WTC11 (cell line): ENCODE results near the gene PDE3B. TPM values are rescaled to one million over a fixed set of nuclear protein-coding genes. Genes with fewer than 3 reads are reported as not detected.

Source experiments
- ATAC-seq: fragments of 200-7000 bp; cut with Tn5 transposase; 2 replicates; pipeline ENCODE4 v1.10.0; 2021; ENCODE audit warnings: mild to moderate bottlenecking, moderate library complexity
- CTCF ChIA-PET: fragments of 300-600 bp; sonication (Branson Sonifier 250); formaldehyde crosslinking; loops from one replicate; lab custom pipeline; 2021; ENCODE audit warnings: antibody characterized with exemption; lab: Charles Lee
- POLR2A ChIA-PET: fragments of 350-600 bp; sonication (Branson Sonifier 250); formaldehyde crosslinking; loops from one replicate; lab custom pipeline; 2021; ENCODE audit warnings: antibody characterized with exemption; lab: Charles Lee
- DNase-seq: peaks from one replicate; pipeline ENCODE4 v3.0.0; 2021; ENCODE audit warnings: low spot score
- H3K27ac Mint-ChIP-seq: 2 replicates; pipeline ENCODE4 v1.8.0; 2021; ENCODE audit warnings: mixed read lengths
- H3K27me3 Mint-ChIP-seq: 2 replicates; pipeline ENCODE4 v1.8.0; 2021; ENCODE audit warnings: low read depth, mild to moderate bottlenecking, moderate library complexity, mixed read lengths
- H3K36me3 Mint-ChIP-seq: 2 replicates; pipeline ENCODE4 v1.8.0; 2021; ENCODE audit warnings: mixed read lengths
- H3K4me1 Mint-ChIP-seq: 2 replicates; pipeline ENCODE4 v1.8.0; 2022; ENCODE audit warnings: mixed read lengths
- H3K4me3 Mint-ChIP-seq: 2 replicates; pipeline ENCODE4 v1.8.0; 2021; ENCODE audit warnings: mild to moderate bottlenecking, moderate library complexity, mixed read lengths
- H3K9me3 Mint-ChIP-seq: 2 replicates; pipeline ENCODE4 v1.8.0; 2021; ENCODE audit warnings: mixed read lengths
- AR ChIP-seq: fragments of 250-450 bp; sonication (Bioruptor Pico); IDR thresholded peaks from 2 replicates; pipeline ENCODE4 v1.9.0; 2021; ENCODE audit warnings: mild to moderate bottlenecking
- ATF6 ChIP-seq: sonication (generic); formaldehyde crosslinking; IDR thresholded peaks from 2 replicates; pipeline ENCODE4 v1.8.1; 2023; ENCODE audit warnings: mild to moderate bottlenecking, missing genetic modification reagents
- E2F1 ChIP-seq: sonication (generic); formaldehyde crosslinking; IDR thresholded peaks from 2 replicates; pipeline ENCODE4 v1.8.0; 2022; ENCODE audit warnings: mild to moderate bottlenecking, missing genetic modification reagents
- FOXK1 ChIP-seq: sonication (generic); formaldehyde crosslinking; IDR thresholded peaks from 2 replicates; pipeline ENCODE4 v1.8.0; 2022; ENCODE audit warnings: mild to moderate bottlenecking, moderate library complexity, missing genetic modification reagents
- FOXP4 ChIP-seq: sonication (generic); formaldehyde crosslinking; IDR thresholded peaks from 2 replicates; pipeline ENCODE4 v1.8.0; 2022; ENCODE audit warnings: mild to moderate bottlenecking, missing genetic modification reagents
- KAT7 ChIP-seq: sonication (generic); formaldehyde crosslinking; IDR thresholded peaks from 2 replicates; pipeline ENCODE4 v1.8.1; 2023; ENCODE audit warnings: missing genetic modification reagents, mild to moderate bottlenecking, borderline replicate concordance
- NFE2L1 ChIP-seq: sonication (generic); formaldehyde crosslinking; IDR thresholded peaks from 2 replicates; pipeline ENCODE4 v1.8.1; 2023; ENCODE audit warnings: missing genetic modification reagents
- NR2C2 ChIP-seq: sonication (generic); formaldehyde crosslinking; IDR thresholded peaks from 2 replicates; pipeline ENCODE4 v1.8.0; 2022; ENCODE audit warnings: mild to moderate bottlenecking, missing genetic modification reagents
- SMAD4 ChIP-seq: sonication (generic); formaldehyde crosslinking; IDR thresholded peaks from 2 replicates; pipeline ENCODE4 v1.8.0; 2022; ENCODE audit warnings: mild to moderate bottlenecking, missing genetic modification reagents
- USF1 ChIP-seq: sonication (generic); formaldehyde crosslinking; IDR thresholded peaks from 2 replicates; pipeline ENCODE4 v1.8.0; 2022; ENCODE audit warnings: mild to moderate bottlenecking, missing genetic modification reagents
- ZBTB21 ChIP-seq: sonication (generic); formaldehyde crosslinking; IDR thresholded peaks from 2 replicates; pipeline ENCODE4 v1.8.1; 2023; ENCODE audit warnings: mild to moderate bottlenecking, missing genetic modification reagents, borderline replicate concordance
- ZNF396 ChIP-seq: fragments of 250-450 bp; sonication (Bioruptor Pico); IDR thresholded peaks from 2 replicates; pipeline ENCODE4 v1.8.0; 2021; ENCODE audit warnings: mild to moderate bottlenecking, moderate library complexity, borderline replicate concordance
- total RNA-seq: library from RNA; stranded (reverse); gene quantifications from 3 replicates; pipeline ENCODE4 v1.2.3, GENCODE V29; 2021
- TF ChIP-seq, protein P1 (sequence below): sonication (generic); formaldehyde crosslinking; IDR thresholded peaks from 2 replicates; pipeline ENCODE4 v1.8.1; 2022; ENCODE audit warnings: mild to moderate bottlenecking, missing genetic modification reagents, moderate library complexity, borderline replicate concordance
- TF ChIP-seq, protein P2 (sequence below): sonication (generic); formaldehyde crosslinking; IDR thresholded peaks from 2 replicates; pipeline ENCODE4 v1.8.1; 2022; ENCODE audit warnings: missing genetic modification reagents, borderline replicate concordance
- TF ChIP-seq, protein P3 (sequence below): sonication (generic); formaldehyde crosslinking; IDR thresholded peaks from 2 replicates; pipeline ENCODE4 v1.8.0; 2022; ENCODE audit warnings: missing genetic modification reagents

The PDE3B gene
- total RNA-seq, 1 experiment from 2014 or later = 9.6 TPM

DNA sequence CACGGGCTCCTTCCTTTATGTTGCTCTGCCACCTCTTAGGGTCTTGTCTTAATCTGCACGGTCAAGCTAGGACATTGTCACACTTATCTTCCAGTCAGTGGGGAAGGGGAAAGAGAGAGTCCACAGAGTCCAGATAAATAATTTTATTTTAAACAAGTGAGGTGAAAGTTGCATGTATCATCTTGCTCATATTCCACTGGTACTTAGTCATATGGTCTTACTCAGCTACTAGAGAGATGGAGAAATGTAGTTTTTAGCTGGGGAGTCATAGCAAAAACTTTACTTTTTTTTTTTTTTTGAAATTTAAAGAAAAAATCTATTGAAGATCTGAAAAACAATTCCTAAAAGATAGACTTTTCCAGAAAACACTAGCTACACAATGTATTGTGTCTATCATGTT, 29.0 kb downstream of the PDE3B start (continued):
- TF ChIP-seq, protein P1, sequence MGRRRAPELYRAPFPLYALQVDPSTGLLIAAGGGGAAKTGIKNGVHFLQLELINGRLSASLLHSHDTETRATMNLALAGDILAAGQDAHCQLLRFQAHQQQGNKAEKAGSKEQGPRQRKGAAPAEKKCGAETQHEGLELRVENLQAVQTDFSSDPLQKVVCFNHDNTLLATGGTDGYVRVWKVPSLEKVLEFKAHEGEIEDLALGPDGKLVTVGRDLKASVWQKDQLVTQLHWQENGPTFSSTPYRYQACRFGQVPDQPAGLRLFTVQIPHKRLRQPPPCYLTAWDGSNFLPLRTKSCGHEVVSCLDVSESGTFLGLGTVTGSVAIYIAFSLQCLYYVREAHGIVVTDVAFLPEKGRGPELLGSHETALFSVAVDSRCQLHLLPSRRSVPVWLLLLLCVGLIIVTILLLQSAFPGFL (CRISPR knock-in tag) = no peak
- TF ChIP-seq AR (CRISPR knock-in tag) (no peak), E2F1 (CRISPR knock-in tag) (no peak), NR2C2 (CRISPR knock-in tag) (no peak), FOXP4 (CRISPR knock-in tag) (no peak), FOXK1 (CRISPR knock-in tag) (no peak), ATF6 (no peak), SMAD4 (no peak), NFE2L1 (CRISPR knock-in tag) (no peak)
- TF ChIP-seq, protein P2, sequence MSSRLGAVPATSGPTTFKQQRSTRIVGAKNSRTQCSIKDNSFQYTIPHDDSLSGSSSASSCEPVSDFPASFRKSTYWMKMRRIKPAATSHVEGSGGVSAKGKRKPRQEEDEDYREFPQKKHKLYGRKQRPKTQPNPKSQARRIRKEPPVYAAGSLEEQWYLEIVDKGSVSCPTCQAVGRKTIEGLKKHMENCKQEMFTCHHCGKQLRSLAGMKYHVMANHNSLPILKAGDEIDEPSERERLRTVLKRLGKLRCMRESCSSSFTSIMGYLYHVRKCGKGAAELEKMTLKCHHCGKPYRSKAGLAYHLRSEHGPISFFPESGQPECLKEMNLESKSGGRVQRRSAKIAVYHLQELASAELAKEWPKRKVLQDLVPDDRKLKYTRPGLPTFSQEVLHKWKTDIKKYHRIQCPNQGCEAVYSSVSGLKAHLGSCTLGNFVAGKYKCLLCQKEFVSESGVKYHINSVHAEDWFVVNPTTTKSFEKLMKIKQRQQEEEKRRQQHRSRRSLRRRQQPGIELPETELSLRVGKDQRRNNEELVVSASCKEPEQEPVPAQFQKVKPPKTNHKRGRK (CRISPR knock-in tag) = no peak
- TF ChIP-seq, all 79 proteins: peak for 0

DNA sequence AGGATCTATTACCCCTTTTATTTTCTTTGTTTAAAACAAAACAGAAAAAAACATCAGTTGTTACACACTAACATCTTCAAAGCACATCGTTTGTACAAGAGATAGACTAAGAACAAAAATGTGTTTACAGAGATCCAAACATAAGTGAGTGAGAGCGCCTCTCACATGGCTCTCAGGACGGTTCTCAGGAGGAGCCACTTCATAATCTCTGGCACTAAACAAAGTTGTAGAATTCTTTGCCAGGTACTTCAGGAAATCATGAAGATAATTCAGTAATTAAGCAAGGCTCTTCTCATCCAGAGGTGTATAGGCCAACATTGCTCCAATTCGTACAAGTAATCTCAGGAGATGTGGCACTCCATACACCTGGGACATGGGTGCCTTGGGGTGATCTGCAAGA, 29.8 kb downstream of the PDE3B start:
- DNase-seq (no peak), ATAC-seq (no peak)
- Mint-ChIP-seq H3K4me3 (no peak overlapping the region), H3K36me3 (no peaks in the 10 kb centered on the region), H3K27ac (no peak overlapping the region), H3K9me3 (0 out of 2 replicates have a peak, but pooled peaks cover 3% of the 10 kb centered on the region), H3K27me3 (no peaks in the 10 kb centered on the region), H3K4me1 (peaks cover 17% of the 10 kb centered on the region)
- CTCF ChIA-PET = no interaction called here
- POLR2A ChIA-PET = no interaction called here
- no peak for TF ChIP-seq ZBTB21 (CRISPR knock-in tag)
- no peak for TF ChIP-seq USF1 (CRISPR knock-in tag)
- TF ChIP-seq ZNF396 (CRISPR knock-in tag) = no peak
- TF ChIP-seq, protein P2 (CRISPR knock-in tag) = no peak
- no peak for TF ChIP-seq KAT7 (CRISPR knock-in tag)
- TF ChIP-seq, protein P3, sequence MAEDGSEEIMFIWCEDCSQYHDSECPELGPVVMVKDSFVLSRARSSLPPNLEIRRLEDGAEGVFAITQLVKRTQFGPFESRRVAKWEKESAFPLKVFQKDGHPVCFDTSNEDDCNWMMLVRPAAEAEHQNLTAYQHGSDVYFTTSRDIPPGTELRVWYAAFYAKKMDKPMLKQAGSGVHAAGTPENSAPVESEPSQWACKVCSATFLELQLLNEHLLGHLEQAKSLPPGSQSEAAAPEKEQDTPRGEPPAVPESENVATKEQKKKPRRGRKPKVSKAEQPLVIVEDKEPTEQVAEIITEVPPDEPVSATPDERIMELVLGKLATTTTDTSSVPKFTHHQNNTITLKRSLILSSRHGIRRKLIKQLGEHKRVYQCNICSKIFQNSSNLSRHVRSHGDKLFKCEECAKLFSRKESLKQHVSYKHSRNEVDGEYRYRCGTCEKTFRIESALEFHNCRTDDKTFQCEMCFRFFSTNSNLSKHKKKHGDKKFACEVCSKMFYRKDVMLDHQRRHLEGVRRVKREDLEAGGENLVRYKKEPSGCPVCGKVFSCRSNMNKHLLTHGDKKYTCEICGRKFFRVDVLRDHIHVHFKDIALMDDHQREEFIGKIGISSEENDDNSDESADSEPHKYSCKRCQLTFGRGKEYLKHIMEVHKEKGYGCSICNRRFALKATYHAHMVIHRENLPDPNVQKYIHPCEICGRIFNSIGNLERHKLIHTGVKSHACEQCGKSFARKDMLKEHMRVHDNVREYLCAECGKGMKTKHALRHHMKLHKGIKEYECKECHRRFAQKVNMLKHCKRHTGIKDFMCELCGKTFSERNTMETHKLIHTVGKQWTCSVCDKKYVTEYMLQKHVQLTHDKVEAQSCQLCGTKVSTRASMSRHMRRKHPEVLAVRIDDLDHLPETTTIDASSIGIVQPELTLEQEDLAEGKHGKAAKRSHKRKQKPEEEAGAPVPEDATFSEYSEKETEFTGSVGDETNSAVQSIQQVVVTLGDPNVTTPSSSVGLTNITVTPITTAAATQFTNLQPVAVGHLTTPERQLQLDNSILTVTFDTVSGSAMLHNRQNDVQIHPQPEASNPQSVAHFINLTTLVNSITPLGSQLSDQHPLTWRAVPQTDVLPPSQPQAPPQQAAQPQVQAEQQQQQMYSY (CRISPR knock-in tag) = no peak
